Kidney (tissue), 14 donors: Measurements from ENCODE around the gene LARGE1. TPM values are rescaled to one million over a fixed set of nuclear protein-coding genes. Genes with fewer than 3 reads are reported as not detected.
A peak's percentile ranks its signal among the peaks of the same experiment; 100 is the strongest.

ENCODE experiments used
- DNase-seq, 5 donors: peaks; one replicate each; pipeline ENCODE4 v3.0.0-alpha.2; 2013 to 2020
- FAIRE-seq: peaks from 2 replicates; lab custom pipeline; 2012; peaks lifted over from hg19 to GRCh38; lab: Jason Lieb, UNC
- H3K27ac ChIP-seq, 2 donors: one replicate each; pipeline ENCODE4 v1.7.0; 2013; ENCODE audit warnings: low read depth in 2 of 2, low read length in 2 of 2, inconsistent platforms in 1 of 2
- H3K27me3 ChIP-seq: one replicate; pipeline ENCODE4 v1.7.1; 2013; ENCODE audit warnings: low read length, inconsistent platforms; ENCODE audit not compliant: control insufficient read depth, insufficient read depth
- H3K36me3 ChIP-seq, 3 donors: one replicate each; pipeline versions ENCODE4 v1.7.0 to v1.7.1; 2013; ENCODE audit warnings: low read length in 3 of 3, control low read depth in 1 of 3, inconsistent platforms in 1 of 3; ENCODE audit not compliant: insufficient read depth in 3 of 3, control insufficient read depth in 2 of 3
- H3K4me1 ChIP-seq, 3 donors: one replicate each; pipeline versions ENCODE4 v1.7.0 to v1.7.1; 2013; ENCODE audit warnings: low read length in 3 of 3, inconsistent platforms in 1 of 3, low read depth in 1 of 3; ENCODE audit not compliant: control insufficient read depth in 2 of 3, insufficient read depth in 2 of 3
- H3K4me3 ChIP-seq, 3 donors: one replicate each; pipeline versions ENCODE4 v1.7.0 to v1.8.1; 2013; ENCODE audit warnings: low read length in 3 of 3, control low read depth in 1 of 3, inconsistent platforms in 1 of 3
- H3K9ac ChIP-seq, 3 donors: one replicate each; pipeline versions ENCODE4 v1.7.0 to v1.7.1; 2013; ENCODE audit warnings: low read length in 3 of 3, control low read depth in 1 of 3, inconsistent platforms in 1 of 3
- H3K9me3 ChIP-seq, 3 donors: one replicate each; pipeline versions ENCODE4 v1.7.0 to v1.7.1; 2013; ENCODE audit warnings: low read length in 3 of 3, control low read depth in 1 of 3, inconsistent platforms in 1 of 3; ENCODE audit not compliant: control insufficient read depth in 2 of 3, insufficient read depth in 1 of 3
- intact Hi-C: fragments of 100-400 bp; cut with DNase I; formaldehyde crosslinking; loops from one replicate; pipeline ENCODE4 v1.11.1; 2022
- polyA plus RNA-seq: library from polyadenylated mRNA; stranded (reverse); fragments of 350-450 nt; fragmentation: Illumina TruSeq; extraction: RNeasy Lipid Tissue Mini Kit (QIAGEN cat#74804); gene quantifications from one replicate; pipeline ENCODE4 v1.2.3, GENCODE V29; 2014; ENCODE audit warnings: low read depth, low replicate concordance; ENCODE audit not compliant: insufficient read depth
- total RNA-seq: library from RNA; stranded (reverse); fragmentation: NEBNext Ultra II Directional; extraction: Animal tissue kit (Norgen Biotek cat#: 25700); gene quantifications from one replicate; pipeline ENCODE4 v1.2.1, GENCODE V29; 2021
- TF ChIP-seq, protein P1 (sequence below): IDR thresholded peaks from 3 replicates; pipeline ENCODE4 v1.5.1; 2012; ENCODE audit warnings: mild to moderate bottlenecking, moderate library complexity, borderline replicate concordance; ENCODE audit not compliant: insufficient read depth; ENCODE audit errors: extremely low read depth
- donor health status: control.
- donor health status: control.
- donor health status: control.
- donor health status: control.
- donor health status: control.
- donor health status: DM: yes; HTN: yes; CAD: no.
- donor health status: Normal renal cell carcinoma (clear cell type).

LARGE1 gene
- total and polyA plus RNA-seq, 2 donors from 2014 or later: 5.0 to 22.9 TPM

DNA sequence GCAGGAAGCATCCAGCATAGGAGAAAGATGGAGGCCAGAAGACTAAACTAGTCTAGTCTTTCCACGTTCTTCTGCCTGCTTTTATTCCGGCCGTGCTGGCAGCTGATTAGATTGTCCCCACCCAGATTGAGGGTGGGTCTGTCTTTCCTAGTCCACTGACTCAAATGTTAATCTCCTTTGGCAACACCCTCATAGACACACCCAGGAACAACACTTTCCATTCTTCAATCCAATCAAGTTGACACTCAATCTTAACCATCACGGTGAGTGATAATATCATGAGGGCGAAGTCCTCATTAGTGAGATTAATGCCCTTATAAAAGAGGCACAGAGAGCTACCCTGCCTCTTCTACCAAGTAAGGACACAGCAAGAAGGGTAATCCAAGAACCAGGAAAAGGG is 424.2 kb downstream of the LARGE1 start:
- DNase-seq: no peak
- FAIRE-seq: no peak
- TF ChIP-seq, protein P1, sequence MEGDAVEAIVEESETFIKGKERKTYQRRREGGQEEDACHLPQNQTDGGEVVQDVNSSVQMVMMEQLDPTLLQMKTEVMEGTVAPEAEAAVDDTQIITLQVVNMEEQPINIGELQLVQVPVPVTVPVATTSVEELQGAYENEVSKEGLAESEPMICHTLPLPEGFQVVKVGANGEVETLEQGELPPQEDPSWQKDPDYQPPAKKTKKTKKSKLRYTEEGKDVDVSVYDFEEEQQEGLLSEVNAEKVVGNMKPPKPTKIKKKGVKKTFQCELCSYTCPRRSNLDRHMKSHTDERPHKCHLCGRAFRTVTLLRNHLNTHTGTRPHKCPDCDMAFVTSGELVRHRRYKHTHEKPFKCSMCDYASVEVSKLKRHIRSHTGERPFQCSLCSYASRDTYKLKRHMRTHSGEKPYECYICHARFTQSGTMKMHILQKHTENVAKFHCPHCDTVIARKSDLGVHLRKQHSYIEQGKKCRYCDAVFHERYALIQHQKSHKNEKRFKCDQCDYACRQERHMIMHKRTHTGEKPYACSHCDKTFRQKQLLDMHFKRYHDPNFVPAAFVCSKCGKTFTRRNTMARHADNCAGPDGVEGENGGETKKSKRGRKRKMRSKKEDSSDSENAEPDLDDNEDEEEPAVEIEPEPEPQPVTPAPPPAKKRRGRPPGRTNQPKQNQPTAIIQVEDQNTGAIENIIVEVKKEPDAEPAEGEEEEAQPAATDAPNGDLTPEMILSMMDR: no peak
- no peaks in the 10 kb centered on the region for H3K27me3 ChIP-seq
- peaks cover 0 to 4% (median 4%) of the 10 kb centered on the region in 3 donors for H3K4me1 ChIP-seq
- no peaks in the 10 kb centered on the region for H3K9me3 ChIP-seq
- H3K4me3 ChIP-seq: no peak overlapping the region
- H3K36me3 ChIP-seq: no peaks in the 10 kb centered on the region
- H3K27ac ChIP-seq: no peak overlapping the region
- H3K9ac ChIP-seq: no peak overlapping the region
- intact Hi-C loops: no loop called here

DNA sequence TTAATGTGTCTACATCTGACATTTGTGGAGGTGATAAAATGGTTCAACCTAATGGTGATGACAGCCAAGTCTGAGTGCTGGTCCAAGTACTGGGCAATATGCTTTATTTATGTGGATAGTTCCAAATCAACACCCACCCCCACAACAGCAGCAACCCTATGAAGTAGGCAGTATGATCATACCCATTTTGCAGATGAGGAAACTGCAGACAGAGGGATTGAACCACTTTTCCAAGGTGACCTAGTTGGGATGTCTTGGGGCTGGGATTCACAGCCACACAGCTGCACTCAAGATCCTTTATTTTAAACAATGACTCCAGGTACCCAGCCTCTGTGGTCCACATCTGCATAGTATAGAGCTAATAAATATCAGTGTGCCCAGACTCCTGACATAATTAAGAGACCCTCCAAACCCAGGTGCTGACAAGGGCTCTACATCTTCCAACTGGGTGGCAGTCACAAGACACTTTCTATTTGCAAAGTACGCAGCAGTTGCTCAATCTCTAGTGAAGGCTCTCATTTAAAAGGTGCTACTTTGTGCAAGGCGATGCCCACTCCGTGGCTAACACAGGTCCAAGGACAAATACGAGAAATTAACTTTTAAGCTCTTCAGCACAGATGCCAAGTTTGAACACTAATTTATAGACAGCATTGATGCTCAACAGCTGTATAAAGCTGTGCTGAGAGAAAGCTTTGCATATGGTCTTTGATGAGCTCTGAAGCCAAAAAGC is 426.6 kb downstream of the LARGE1 start:
- DNase-seq: no peak
- Histone ChIP-seq H3K4me3 (no peak overlapping the region), H3K36me3 (no peaks in the 10 kb centered on the region), H3K9me3 (no peaks in the 10 kb centered on the region), H3K9ac (no peak overlapping the region), H3K4me1 (peaks cover 0 to 4% (median 4%) of the 10 kb centered on the region in 3 donors), H3K27me3 (no peaks in the 10 kb centered on the region), H3K27ac (no peak overlapping the region)
- TF ChIP-seq, protein P1: no peak
- intact Hi-C loops: no loop called here
- no peak for FAIRE-seq

DNA sequence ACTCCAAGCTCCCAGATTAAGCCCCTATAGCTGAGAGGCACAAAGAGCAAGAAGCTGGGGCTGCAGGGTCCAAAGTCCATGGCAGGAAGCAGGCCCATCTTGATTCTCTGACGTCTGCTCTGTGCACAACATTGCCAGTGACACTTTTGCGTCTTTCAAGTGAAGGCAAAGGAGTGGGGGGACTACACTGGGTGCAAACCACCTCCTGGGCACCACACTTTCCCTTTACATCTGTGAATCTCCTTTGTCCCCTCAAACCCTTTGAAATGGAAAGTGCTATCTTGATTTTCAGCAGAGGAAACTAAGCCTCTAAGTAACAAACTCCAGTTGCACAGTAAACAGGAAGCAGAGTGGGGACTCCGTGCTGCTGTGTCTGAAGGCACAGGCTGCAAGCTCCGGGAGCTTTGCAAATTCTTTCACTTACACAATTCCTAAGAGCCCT is 428.0 kb downstream of the LARGE1 start:
- FAIRE-seq (no peak), DNase-seq (peak in 3 of 5 donors; percentile 20 to 60 (median 52))
- Histone ChIP-seq H3K4me3 (peak overlapping the region in 1 of 3 donors; percentile 27), H3K27ac (peak overlapping the region in 1 of 2 donors; percentile 12), H3K4me1 (peaks cover 0 to 4% (median 4%) of the 10 kb centered on the region in 3 donors), H3K27me3 (no peaks in the 10 kb centered on the region), H3K9ac (no peak overlapping the region), H3K9me3 (no peaks in the 10 kb centered on the region), H3K36me3 (no peaks in the 10 kb centered on the region)
- intact Hi-C loops: no loop called here
- TF ChIP-seq, protein P1: no peak
